SK-N-MC (cell line): ENCODE measurements around the gene WDFY4.

Experiments
- EZH2 ChIP-seq: fragments of 200-600 bp; sonication (generic); IDR thresholded peaks from one replicate; pipeline ENCODE4 v1.6.1; 2017; ENCODE audit warnings: antibody characterized with exemption
- FOXP2 ChIP-seq: optimal IDR thresholded peaks from 2 replicates; pipeline ENCODE3; 2011; ENCODE audit warnings: mild to moderate bottlenecking, moderate library complexity; ENCODE audit not compliant: insufficient read depth; ENCODE audit errors: extremely low read length, control extremely low read depth
- POLR2AphosphoS5 ChIP-seq: IDR thresholded peaks from 2 replicates; pipeline ENCODE4 v1.6.1; 2012; ENCODE audit warnings: mild to moderate bottlenecking, low read depth, low read length, borderline replicate concordance

DNA sequence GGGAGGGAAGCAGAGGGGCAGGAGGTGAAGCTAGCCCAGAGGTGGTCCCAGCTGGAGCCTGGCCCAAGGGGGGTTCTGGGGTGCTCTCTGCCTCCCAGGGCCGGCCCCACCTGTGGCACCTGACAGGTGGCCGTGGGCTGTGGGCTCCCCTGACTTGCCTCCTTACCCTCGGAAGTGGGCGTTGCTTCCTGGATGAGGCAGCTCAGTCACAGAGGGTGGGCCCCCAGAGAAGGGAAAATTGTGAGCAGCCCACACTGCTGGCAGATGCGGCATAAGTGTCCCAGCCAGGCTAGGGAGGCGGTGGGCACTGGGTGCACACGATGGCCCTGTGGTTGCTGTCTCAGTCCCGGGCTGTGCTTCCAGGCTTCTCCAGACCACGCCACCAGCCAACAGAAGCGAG, 136.0 kb downstream of the WDFY4 start:
- no peak for TF ChIP-seq POLR2AphosphoS5
- TF ChIP-seq EZH2: no peak
- TF ChIP-seq FOXP2: no peak
